Panc1 (cell line): ENCODE data around the gene NAV1.

ENCODE experiments used
- CTCF ChIP-seq: fragments of 450-650 bp; IDR thresholded peaks from 2 replicates; pipeline ENCODE4 v1.5.1; 2017; ENCODE audit warnings: mild to moderate bottlenecking
- REST ChIP-seq, 2 experiments: IDR thresholded peaks; 2 replicates each; pipeline ENCODE4 v1.6.1; 2011 to 2012; ENCODE audit warnings: low read depth in 2 of 2, control low read depth in 1 of 2, low read length in 1 of 2, mild to moderate bottlenecking in 1 of 2, moderate library complexity in 1 of 2; ENCODE audit not compliant: insufficient read depth in 1 of 2

- TF ChIP-seq CTCF (peak; percentile 92), REST (IDR thresholded peaks at IDR 0.05; ENCODE audit: insufficient read depth in 1 of 2, low read depth in 2 of 2, low read length in 1 of 2) (peak in 1 of 2 experiments; percentile 66; a peak in 1 of 4 replicates)
These were observed 20.8 kb downstream of the NAV1 start for GRCh38 chr1:201559679-201560162.
